Psoas muscle (tissue), 8 donors: ENCODE data around the gene UCHL5. TPM values are rescaled to one million over a fixed set of nuclear protein-coding genes. Genes with fewer than 3 reads are reported as not detected.
A peak's percentile ranks its signal among the peaks of the same experiment; 100 is the strongest.

ENCODE experiments used
- ATAC-seq, 4 donors: fragments of 200-7000 bp; cut with Tn5 transposase; one replicate each; pipeline ENCODE4 v1.9.1; 2020; ENCODE audit warnings: moderate library complexity in 3 of 4, mild to moderate bottlenecking in 2 of 4
- DNase-seq, 2 donors: peaks; one replicate each; pipeline ENCODE4 v3.0.0-alpha.2; 2020
- H3K27ac ChIP-seq: fragments of 200-600 bp; one replicate; pipeline ENCODE4 v1.8.0; 2022
- H3K27me3 ChIP-seq, 3 donors: fragments of 200-600 bp in 1 of 3; one replicate each; pipeline versions ENCODE4 v1.6.1 to v1.8.0; 2013 to 2022; ENCODE audit warnings: low read length in 2 of 3, mild to moderate bottlenecking in 2 of 3, moderate library complexity in 1 of 3; ENCODE audit not compliant: insufficient read depth in 3 of 3
- H3K36me3 ChIP-seq, 2 donors: fragments of 200-600 bp in 1 of 2; one replicate each; pipeline versions ENCODE4 v1.6.1 to v1.8.0; 2013 to 2022; ENCODE audit warnings: low read depth in 1 of 2, mild to moderate bottlenecking in 1 of 2, moderate library complexity in 1 of 2; ENCODE audit not compliant: insufficient read depth in 1 of 2
- H3K4me1 ChIP-seq: fragments of 200-600 bp; one replicate; pipeline ENCODE4 v1.8.0; 2022
- H3K4me3 ChIP-seq: fragments of 200-600 bp; one replicate; pipeline ENCODE4 v1.8.0; 2022; ENCODE audit warnings: mild to moderate bottlenecking
- H3K9me3 ChIP-seq: fragments of 200-600 bp; one replicate; pipeline ENCODE4 v1.8.0; 2022
- CTCF ChIP-seq: fragments of 200-600 bp; IDR thresholded peaks from one replicate; pipeline ENCODE4 v1.8.0; 2022; ENCODE audit warnings: antibody characterized with exemption
- WGBS, 3 donors: extraction: QIAGEN DNeasy Blood & Tissue Kit; methylation state at CpG; one replicate each; pipeline versions ENCODE4 v1.1.6 to v1.1.7; 2013; 5-methylcytosine and 5-hydroxymethylcytosine counted together
- intact Hi-C, 2 donors: fragments of 100-400 bp; cut with DNase I; formaldehyde crosslinking; loops; one replicate each; pipeline versions ENCODE4 v1.11.0 to v1.14.2; 2022
- polyA plus RNA-seq, 3 donors: library from polyadenylated mRNA; stranded (reverse); fragments of 200-250 nt; gene quantifications; one replicate each; pipeline ENCODE4 v1.2.3, GENCODE V29; 2013
- total RNA-seq, 4 donors: library from RNA; stranded (reverse); fragmentation: NEBNext Ultra II Directional in 2 of 4; extraction: Animal tissue kit (Norgen Biotek cat#: 25700) in 2 of 4; gene quantifications; one replicate each; pipeline versions ENCODE4 v1.2.1 to v1.2.4, GENCODE V29; 2021 to 2023
- donor health status: healthy with polysubstance abuse.
- donor health status: DM: no; HTN: no; CAD: no; lungs with moderate emphysema.
- donor health status: Bipolar disorder and iron deficiency.
- donor health status: healthy.
- donor health status: DM: yes; HTN: yes; CAD: no.
- donor health status: DM: no; HTN: no; CAD: no.
- donor health status: DM: no; HTN: no; CAD: no.
- donor health status: DM: yes; HTN: yes; CAD: no.

UCHL5 gene
- total and polyA plus RNA-seq, 7 donors, result 18.6 to 44.2 (median 32.3) TPM

GRCh38 chr1:193062698-193063463, 3.7 kb upstream of the UCHL5 start:
- DNase-seq (no peak), ATAC-seq (no peak)
- Histone ChIP-seq H3K4me3 (no peak overlapping the region), H3K27me3 (no peaks in the 10 kb centered on the region), H3K4me1 (peaks cover 29% of the 10 kb centered on the region), H3K36me3 (no peaks in the 10 kb centered on the region), H3K27ac (no peak overlapping the region), H3K9me3 (no peaks in the 10 kb centered on the region)
- intact Hi-C loops, result loop anchor here in 1 of 2 donors (5.0 kb wide), 2 partner anchors 39 to 59 kb away; partner anchors contain the start of gene CDC73
- no peak for TF ChIP-seq CTCF
- 89 to 95% (median 91%) methylated on average over 4 of the region's 4 CpGs for WGBS, 3 donors

GRCh38 chr1:193060938-193061337, 1.8 kb upstream of the UCHL5 start:
- peak overlapping the region; percentile 99 for H3K27ac ChIP-seq
- intact Hi-C loops, result loop anchor here in 1 of 2 donors (5.0 kb wide), 2 partner anchors 41 to 61 kb away; partner anchors contain the start of gene CDC73

GRCh38 chr1:193060406-193060805, 1.2 kb upstream of the UCHL5 start:
- Histone ChIP-seq H3K27ac (peak overlapping the region; percentile 99), H3K27me3 (no peaks in the 10 kb centered on the region), H3K36me3 (no peaks in the 10 kb centered on the region), H3K4me1 (peaks cover 47% of the 10 kb centered on the region), H3K4me3 (peak overlapping the region; percentile 93), H3K9me3 (no peaks in the 10 kb centered on the region)
- 5 to 6% (median 6%) methylated on average over 4 of the region's 4 CpGs for WGBS, 3 donors
- intact Hi-C loops, result loop anchor here in 1 of 2 donors (5.0 kb wide), 2 partner anchors 42 to 62 kb away; partner anchors contain the start of gene CDC73
- TF ChIP-seq CTCF, result no peak
- no peak for ATAC-seq
- DNase-seq, result no peak

More at GRCh38 chr1:193060938-193061337, 1.8 kb upstream of the UCHL5 start:
- 11 to 19% (median 13%) methylated on average over 2 of the region's 2 CpGs for WGBS, 3 donors
- H3K27me3 ChIP-seq, result no peaks in the 10 kb centered on the region
- H3K36me3 ChIP-seq, result no peaks in the 10 kb centered on the region
- TF ChIP-seq CTCF, result no peak
- H3K9me3 ChIP-seq, result no peaks in the 10 kb centered on the region
- H3K4me3 ChIP-seq, result peak overlapping the region; percentile 93
- DNase-seq (no peak), ATAC-seq (no peak)
- peaks cover 47% of the 10 kb centered on the region for H3K4me1 ChIP-seq

GRCh38 chr1:193060115-193060403, 899 bp upstream of the UCHL5 start:
- no peak for TF ChIP-seq CTCF
- WGBS, 3 donors, result 1% methylated on average over 6 to 9 of the region's 9 CpGs

More at GRCh38 chr1:193060115-193060403, 899 bp upstream of the UCHL5 start:
- intact Hi-C loops, result loop anchor here in 1 of 2 donors (5.0 kb wide), 2 partner anchors 42 to 62 kb away; partner anchors contain the start of gene CDC73
- DNase-seq (no peak), ATAC-seq (no peak)
- Histone ChIP-seq H3K4me3 (peak overlapping the region; percentile 93), H3K36me3 (no peaks in the 10 kb centered on the region), H3K27me3 (no peaks in the 10 kb centered on the region), H3K4me1 (peaks cover 47% of the 10 kb centered on the region), H3K9me3 (no peaks in the 10 kb centered on the region), H3K27ac (peak overlapping the region; percentile 99)
